Activated CD4-positive, CD25-positive, alpha-beta regulatory T cell treated with anti-CD3 and anti-CD28 coated beads, Interleukin-2, amount 50 U/mL, for 16 hours (primary cell): ENCODE measurements around the gene ZNF878.
"Not testable (repeated sequence)": the region's sequence is repeated elsewhere in the genome, so short reads cannot be mapped to it uniquely, and the experiment has no call there.

Experiments used
- DNase-seq: peaks from one replicate; pipeline ENCODE4 v3.0.0-alpha.2; 2020; ENCODE audit warnings: low read depth, low spot score

ZNF878 gene

DNA sequence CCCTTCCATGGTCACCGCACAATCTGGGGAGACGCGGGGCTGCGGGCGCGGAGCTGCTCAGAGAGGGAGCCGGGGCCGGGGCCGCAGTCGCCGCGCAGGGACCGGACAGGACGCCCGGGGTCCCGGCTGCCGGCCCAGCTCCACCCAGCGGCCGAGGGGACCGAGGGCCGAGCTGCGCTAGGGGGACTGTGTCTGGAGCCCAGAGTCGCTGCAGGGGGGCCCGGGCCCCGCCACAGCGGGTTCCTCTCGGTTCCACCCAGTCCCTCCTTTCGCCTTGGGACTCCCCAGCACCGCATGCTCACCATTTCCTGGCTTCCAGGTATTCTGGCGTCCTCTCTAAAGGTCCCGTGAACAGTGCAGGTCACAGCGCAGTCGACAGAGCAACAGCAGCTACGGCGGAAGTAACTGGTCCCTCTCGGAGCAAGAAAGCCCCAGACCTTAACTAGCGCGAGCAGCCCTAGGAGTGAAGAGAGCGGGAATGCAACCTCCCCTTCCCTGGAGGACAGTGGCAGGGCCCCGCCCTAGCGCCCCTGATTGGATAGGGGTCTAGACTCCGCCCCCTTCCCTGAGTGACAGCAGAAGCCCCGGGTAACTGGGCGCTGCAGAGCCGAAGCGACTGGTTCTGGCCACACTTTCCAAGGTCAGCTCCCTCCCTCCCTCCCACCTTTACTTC, at the start of gene ZNF878:
Gene ZNF878 (minus strand): TSS at position 465 of the 673 bp plus-strand sequence. CDS start 160 bp downstream, at position 305.
- no peak for DNase-seq

DNA sequence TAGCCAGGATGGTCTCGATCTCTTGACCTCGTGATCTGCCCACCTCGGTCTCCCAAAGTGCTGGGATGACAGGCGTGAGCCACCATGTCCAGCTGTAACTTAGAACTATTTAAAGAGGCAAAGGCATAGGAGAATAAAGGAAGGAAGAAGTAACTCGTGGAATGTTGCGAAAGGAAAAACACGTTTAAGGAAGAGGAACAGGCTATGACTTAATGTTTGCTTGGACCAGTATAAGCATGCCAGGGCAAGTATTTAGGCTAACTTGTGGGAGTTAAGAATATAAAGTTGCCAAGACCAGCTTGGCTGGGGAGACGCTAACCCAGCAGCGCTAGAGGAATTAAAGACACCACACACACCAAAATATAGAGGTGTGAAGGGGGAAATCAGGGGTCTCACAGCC, 45.3 kb upstream of the ZNF878 start:
- no peak for DNase-seq

DNA sequence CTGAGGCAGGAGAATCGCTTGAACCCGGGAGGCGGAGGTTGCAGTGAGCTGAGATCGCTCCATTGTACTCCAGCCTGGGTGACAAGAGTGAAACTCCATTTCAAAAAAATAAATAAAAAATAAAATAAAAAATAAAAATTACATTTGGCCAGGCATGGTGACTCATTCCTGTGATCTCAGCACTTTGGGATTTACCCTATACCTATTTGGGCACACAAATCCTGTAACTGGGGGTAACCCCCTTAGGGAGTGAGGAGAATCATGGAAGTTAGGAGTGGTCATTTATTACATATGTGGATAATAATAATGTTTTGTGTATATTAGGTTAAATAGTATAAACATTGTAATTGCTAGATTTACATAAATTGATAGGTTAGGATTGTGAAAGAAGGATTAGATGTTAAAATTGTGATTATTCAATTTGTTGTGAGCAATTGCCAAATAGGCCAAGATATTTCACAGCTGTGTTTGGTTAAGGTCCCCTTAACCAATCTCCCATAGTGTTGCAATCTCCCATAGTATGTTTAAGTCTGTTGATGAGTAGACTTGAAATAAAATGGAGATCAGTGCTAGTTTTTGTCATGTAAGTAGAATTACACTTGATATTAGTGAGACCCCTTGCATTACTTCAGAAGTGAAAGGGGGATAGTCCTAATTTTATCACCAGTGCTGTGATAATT, 42.5 kb upstream of the ZNF878 start:
- DNase-seq, result no peak

DNA sequence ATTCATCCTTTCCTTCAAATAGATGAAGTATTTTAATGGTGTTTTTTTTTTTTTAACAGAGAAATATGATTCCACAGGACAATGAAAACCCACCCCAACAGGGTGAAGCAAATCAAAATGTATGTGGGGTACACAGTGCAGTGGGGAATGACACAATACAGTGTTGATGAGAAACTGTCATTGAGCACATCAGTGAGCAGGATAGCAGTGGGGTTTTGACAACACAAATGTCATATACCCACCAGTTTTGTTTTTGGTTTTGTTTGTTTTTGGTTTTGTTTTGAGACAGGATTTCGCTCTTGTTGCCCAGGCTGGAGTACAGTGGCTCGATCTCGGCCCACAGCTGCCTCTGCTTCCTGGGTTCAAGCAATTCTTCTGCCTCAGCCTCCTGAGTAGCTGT, 41.0 kb upstream of the ZNF878 start:
- DNase-seq, result no peak

DNA sequence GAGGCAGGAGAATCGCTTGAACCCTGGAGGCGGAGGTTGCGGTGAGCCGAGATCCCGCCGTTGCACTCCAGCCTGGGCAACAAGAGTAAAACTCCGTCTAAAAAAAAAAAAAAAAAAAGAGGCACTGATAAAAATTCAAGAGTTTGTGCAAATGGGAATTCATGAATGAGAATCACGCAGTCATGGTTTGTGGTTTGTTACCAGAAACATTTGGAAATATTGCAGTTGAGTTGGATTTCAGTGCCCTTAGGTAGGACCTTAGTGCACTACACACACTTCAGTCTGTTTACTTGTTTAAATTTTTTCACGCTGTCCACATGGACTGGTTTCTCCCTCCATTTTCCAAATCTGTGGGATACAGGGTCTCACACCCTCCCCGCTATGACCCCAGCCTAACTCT, 40.2 kb upstream of the ZNF878 start:
- DNase-seq, result no peak

DNA sequence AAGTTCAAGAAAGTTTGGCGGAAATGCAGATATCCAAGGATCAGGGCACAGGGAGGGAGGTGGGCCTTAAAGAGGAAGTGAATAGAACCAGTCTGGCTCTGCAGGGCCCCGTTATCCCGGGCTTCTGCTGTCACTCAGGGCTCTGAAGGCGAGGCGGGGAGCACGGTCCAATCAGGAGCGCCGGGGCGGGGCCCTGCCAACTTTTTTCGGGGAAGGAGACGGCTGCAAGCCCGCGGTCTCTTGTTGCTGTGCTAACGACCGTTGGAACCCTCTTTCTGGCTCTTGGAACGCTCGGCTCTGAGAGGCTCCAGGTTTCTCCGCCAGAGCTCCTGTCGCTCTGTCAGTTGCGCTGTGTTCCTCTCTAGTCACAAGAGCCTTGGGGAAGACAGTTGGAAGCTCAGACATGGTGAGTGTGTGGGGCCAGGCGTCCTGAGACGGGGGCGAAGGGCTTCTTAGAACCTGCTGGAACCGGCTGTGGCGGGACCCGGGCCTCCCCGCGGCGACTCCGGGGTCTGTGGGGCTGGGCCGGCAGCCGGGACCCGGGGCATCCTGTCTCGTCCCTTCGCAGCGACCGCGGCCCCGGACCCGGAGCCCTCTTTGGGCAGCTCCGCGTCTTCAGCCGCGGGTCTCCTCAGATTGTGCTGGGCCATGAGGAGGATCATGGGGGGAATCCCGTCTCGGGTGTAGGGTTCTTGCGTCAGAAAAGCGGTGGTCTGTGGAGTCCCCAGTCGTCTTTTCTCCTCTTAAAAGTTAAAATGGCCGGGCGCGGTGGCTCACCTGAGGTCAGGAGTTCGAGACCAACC, 39.5 kb upstream of the ZNF878 start:
- peak; percentile 4 for DNase-seq

DNA sequence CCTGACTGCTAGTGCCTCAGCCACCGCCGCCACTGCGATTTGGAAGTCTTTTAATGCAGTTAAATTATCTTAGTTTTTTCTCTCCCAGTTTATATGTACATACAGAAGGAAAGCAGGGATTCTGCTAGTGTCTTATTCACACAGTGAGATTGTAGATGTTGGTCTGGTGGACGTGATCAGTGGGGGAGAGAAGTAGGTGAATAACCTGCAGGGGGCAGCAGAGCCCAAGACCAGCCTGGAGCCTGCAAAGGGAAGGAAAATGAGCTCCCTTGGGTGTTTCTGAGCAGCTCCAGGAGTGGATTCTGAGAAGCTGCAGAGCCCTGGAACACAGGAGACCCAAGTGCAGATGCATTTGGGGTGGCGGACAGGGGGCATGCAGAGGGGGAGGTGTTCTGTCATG, 38.0 kb upstream of the ZNF878 start:
- peak; percentile 13 for DNase-seq

DNA sequence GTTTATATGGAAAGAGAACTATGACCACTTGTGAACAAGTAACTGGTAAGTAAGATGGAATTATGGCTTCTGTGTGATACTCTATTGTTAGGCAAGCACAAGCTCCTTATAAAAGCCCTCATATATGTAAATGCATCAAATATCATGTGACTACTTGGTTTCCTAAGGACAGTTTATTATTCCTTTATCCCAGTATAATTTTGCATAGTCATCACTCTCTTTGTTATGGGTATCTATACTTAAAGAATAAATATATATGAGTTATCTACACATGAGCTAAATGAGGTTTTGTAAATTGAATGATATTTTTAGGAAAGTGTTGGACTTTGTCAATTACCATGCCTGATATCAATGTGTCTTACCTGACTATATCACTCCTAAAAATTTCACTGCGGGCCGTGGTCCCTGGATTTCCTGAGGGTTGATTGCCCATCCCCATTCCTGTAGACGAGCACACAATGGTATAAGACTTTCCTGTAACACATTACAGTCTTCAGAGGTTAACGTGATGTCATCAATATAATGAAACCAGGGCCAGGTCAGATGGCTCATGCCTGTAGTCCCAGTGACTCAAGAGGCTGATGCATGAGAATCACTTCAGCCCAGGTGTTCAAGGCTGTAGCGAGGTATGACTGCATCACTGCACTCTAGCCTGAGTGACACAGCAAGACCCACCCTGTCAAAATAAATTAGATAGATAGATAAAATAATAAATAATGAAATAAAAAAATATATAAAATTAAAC, 32.5 kb upstream of the ZNF878 start:
- no peak for DNase-seq

DNA sequence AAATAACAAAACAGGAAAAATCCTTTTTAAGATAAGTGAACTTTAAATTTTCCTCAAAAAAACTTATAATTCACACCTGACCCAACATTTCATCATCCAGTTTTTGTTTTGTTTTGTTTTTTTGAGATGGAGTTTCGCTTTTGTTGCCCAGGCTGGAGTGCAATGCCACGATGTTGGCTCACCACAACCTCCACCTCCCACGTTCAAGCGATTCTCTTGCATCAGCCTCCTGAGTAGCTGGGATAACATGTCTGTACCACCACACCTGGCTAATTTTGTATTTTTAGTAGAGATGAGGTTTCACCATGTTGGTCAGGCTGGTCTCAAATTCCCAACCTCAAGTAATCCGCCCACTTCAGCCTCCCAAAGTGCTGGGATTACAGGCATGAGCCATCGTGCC, 30.6 kb upstream of the ZNF878 start:
- DNase-seq, result not testable (repeated sequence)

DNA sequence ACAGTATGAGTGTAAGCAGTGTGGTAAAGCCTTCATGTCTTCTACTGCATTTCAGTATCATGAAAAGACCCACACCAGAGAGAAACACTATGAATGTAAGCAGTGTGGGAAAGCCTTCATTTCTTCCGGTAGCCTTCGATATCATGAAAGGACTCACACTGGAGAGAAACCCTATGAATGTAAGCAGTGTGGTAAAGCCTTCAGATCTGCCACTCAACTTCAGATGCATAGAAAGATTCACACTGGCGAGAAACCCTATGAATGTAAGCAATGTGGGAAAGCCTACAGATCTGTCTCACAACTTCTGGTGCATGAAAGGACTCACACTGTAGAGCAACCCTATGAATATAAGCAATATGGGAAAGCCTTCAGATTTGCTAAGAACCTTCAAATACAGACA, 24.6 kb upstream of the ZNF878 start:
- DNase-seq, result no peak

DNA sequence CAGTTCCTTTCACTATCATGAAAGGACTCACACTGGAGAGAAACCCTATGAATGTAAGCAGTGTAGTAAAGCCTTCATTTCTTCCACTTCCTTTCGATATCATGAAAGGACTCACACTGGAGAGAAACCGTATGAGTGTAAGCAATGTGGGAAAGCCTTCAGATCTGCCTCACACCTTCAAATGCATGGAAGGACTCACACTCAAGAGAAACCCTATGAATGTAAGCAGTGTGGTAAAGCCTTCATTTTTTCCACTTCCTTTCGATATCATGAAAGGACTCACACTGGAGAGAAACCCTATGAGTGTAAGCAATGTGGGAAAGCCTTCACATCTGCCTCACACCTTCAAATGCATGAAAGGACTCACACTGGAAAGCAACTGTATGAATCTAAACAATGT, 23.6 kb upstream of the ZNF878 start:
- DNase-seq, result not testable (repeated sequence)

DNA sequence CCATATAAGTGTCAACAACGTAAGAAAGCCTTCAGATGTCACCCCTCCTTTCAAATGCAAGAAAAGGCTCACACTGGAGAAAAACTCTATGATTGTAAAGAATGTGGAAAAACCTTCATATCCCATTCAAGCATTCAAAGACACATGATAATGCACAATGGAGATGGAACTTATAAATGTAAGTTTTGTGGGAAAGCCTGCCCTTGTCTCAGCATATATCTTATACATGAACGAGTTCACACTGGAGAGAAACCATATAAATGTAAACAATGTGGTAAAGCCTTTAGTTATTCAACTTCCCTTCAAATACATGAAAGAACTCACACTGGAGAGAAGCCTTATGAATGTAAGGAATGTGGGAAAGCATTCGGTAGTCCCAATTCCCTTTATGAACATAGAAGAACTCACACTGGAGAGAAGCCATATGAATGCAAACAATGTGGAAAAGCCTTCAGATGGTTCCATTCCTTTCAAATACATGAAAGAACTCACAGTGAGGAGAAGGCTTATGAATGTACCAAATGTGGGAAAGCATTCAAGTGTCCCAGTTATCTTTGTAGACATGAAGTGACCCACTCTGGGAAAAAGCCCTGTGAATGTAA, 22.9 kb upstream of the ZNF878 start:
- no peak for DNase-seq

DNA sequence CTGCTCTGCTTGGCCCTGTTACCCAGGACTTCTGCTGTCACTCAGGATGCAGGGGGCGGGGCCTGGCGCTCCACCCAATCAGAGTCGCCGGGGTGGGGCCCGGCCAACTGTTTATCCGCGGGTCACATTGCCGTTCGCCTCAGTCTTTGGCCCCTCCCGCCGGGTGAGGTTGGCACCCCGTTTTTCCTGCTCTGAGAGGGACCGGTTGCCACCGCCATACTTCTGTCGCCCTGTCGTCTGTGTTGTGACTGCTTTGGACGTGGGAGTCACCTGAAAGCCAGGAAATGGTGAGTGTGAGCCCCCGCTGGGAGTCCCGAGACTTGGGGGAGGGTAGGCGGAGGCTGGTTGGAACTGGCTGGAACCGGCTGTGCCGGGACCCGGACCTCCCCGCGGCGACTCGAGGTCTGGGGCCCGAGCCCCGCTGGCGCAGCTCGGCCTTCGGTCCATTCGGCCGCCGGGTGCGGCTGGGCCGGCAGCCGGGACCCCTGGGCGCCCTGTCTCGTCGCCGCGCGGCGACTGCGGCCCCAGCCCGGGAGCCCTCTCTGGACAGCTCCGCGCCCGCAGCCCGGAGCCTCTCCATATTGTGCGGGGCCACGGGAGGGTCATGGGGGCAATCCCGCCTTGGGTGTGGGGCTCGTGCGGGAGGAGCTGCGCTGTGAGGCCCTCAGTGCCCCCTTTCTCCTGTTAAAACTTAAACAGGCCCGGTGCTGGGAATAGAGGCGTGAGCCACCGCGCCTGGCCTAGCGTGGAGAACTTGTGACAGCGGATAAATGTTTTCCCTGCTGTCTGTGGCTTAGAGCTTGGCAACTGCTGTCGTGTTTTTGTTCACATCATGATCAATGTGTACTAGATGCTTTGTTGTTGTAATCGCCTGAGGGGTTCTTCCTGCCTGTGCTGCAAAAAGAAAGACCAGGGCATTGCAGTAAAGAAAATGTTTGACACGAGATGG, 12.1 kb upstream of the ZNF878 start, which contains the start of gene ZNF844:
Gene ZNF844 (plus strand): TSS at position 142 of the 949 bp plus-strand sequence. CDS start 143 bp downstream, at position 285.
- peak; percentile 23 for DNase-seq

DNA sequence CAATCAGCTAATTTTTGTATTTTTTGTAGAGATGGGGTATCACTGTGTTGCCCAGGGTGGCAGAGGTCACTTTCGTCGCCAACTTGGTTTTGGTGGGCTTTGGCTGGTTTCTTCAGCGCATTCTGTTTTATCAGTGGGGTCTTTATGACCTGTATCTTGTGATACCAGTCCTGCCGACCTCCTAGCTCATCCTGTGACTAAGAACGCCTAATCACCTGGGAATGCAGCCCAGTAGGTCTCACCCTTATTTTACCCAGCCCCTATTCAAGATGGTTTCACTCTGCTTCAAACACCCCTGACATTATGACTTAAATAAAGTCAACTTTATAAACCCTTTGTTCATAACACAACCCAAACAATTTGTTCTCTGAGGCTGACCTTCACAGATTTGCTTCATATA, 3.0 kb upstream of the ZNF878 start:
- DNase-seq, result no peak

DNA sequence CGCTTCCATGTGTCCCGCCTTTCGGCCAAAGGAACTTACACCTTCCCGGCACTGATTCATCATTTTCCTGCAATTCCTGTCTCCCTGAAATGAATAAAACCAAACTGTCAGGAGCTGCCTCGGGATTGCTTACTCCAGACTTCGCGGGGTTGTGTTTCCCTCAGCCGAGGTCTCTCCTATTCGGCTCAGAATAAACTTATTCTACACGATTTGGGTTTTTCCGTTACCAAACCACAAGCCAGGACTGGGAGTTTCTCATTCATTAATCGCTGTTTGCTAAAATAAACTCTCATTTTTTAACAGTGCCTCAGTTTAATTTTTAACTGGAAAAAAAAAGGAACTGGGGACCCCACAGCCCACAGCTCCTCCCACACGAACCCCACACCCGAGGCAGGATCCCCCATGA, 667 bp downstream of the ZNF878 start:
- no peak for DNase-seq

DNA sequence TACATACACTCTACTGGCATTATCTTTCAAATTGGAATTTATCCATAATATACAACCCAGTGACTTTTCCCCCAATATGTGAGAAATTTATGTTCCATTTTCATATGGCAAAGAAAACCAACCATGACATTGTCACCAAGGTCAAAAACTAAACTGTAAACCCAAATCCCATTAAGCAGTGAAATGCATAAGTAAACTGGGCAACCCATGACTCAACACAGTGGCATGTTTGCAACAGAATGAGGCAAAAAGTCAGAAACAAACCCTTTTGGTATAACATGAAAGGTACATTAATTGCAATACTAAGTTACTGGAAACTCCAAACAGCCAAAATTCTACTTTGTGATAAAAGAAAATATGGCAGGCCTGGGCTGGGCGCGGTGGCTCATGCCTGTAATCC, 4.9 kb downstream of the ZNF878 start:
- DNase-seq, result no peak

DNA sequence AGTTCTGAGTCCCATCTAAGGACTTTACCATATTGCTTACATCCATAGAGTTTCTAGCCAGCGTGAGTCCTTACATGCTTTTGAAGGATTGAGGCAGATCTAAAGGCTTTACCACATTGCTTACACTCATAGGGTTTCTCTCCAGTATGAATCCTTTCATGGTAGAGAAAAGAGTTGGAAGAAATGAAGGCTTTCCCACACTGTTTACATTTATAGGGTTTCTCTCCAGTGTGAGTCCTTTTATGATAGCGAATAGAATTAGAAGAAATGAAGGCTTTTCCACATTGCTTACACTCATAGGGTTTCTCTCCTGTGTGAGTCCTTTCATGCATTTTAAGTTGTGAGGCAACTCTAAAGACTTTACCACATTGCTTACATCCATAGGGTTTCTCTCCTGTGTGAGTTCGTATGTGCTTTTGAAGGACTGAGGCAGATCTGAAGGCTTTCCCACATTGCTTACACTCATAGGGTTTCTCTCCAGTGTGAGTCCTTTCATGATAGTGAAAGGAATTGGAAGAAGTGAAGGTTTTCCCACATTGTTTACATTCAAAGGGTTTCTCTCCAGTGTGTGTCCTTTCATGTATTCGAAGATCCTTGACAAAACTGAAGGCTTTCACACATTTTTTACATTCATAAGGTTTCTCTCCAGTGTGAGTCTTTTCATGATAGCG, 8.9 kb downstream of the ZNF878 start:
- DNase-seq, result no peak

DNA sequence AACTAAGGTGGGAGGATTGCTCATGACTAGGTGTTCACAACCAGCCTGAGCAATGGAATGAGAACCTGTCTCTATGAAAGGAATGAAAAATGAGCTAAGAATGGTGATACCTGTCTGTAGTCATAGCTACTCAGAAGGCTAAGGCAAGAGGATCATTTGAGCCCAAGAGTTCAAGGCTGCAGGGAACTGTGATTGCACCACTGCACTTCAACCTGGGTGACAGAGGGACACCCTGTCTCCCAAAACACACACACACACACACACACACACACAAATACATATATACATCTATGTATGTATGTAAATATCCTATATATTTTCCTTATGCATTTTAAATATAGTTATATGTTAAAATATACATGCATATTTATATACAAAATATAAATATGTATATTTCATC, 9.9 kb downstream of the ZNF878 start:
- DNase-seq, result no peak
